ENCODE data around the gene CNTNAP2. TPM values are rescaled to one million over a fixed set of nuclear protein-coding genes. Genes with fewer than 3 reads are reported as not detected.
A peak's percentile ranks its signal among the peaks of the same experiment; 100 is the strongest.

The CNTNAP2 gene
- total and polyA plus RNA-seq, 9 of the 15 experiments (the other 6 are each of a cell fraction or from before 2014, with no cell fraction given): 0.04 to 0.62 (median 0.09) TPM; not detected in 4

- Histone ChIP-seq H3K9ac (ENCODE audit: insufficient read depth in 1 of 2, low read depth in 2 of 2, low read length in 2 of 2) (no peak overlapping the region), H3K4me3 (no peak overlapping the region), H3K4me1 (replicated peaks in 1 of 2; ENCODE audit: control insufficient read depth in 2 of 2, insufficient read depth in 2 of 2, low read length in 2 of 2) (no peaks in the 10 kb centered on the region), H3K79me2 (ENCODE audit: control insufficient read depth, insufficient read depth, low read length) (no peaks in the 10 kb centered on the region), H3K27ac (ENCODE audit: extremely low read depth, low read depth, low read length) (no peak overlapping the region), H4K20me1 (replicated peaks; ENCODE audit: control insufficient read depth, insufficient read depth, low read length) (no peaks in the 10 kb centered on the region), H3K9me1 (ENCODE audit: control insufficient read depth, insufficient read depth, low read length) (no peaks in the 10 kb centered on the region), H2AFZ (ENCODE audit: low read depth, low read length) (no peak overlapping the region), H3K27me3 (ENCODE audit: control insufficient read depth in 2 of 2, insufficient read depth in 2 of 2, low read length in 2 of 2) (peaks cover 2 to 8% of the 10 kb centered on the region in 2 experiments; a peak in 3 of 5 replicates), H3K4me2 (ENCODE audit: insufficient read depth, low read length) (no peak overlapping the region), H3K36me3 (ENCODE audit: control insufficient read depth, insufficient read depth, low read length) (no peaks in the 10 kb centered on the region), H3K9me3 (replicated peaks; ENCODE audit: control insufficient read depth, insufficient read depth, low read depth, low read length) (no peaks in the 10 kb centered on the region)
- TF ChIP-seq ZNF76 (CRISPR knock-in tag; IDR thresholded peaks at IDR 0.05; ENCODE audit: borderline replicate concordance) (no peak), ZC3H11A (IDR thresholded peaks at IDR 0.05; ENCODE audit: low read depth, low read length) (no peak), NFE2L1 (tag; IDR thresholded peaks at IDR 0.05; ENCODE audit: borderline replicate concordance, low read depth) (no peak), IFI16 (CRISPR knock-in tag; IDR thresholded peaks at IDR 0.05) (no peak), HMG20A (CRISPR knock-in tag; conservative IDR thresholded peaks at IDR 0.05) (no peak), HNRNPLL (IDR thresholded peaks at IDR 0.05; ENCODE audit: low read depth, low read length, poor library complexity, severe bottlenecking) (no peak), MYC (IDR thresholded peaks at IDR 0.05; ENCODE audit: low read depth, low read length) (no peak), MYC (CRISPR knock-in tag; IDR thresholded peaks at IDR 0.05; ENCODE audit: borderline replicate concordance, low read depth) (no peak), CBX8 (IDR thresholded peaks at IDR 0.05; ENCODE audit: borderline replicate concordance, extremely low read depth, low read depth, low read length, poor library complexity, severe bottlenecking) (no peak), CREBBP (IDR thresholded peaks at IDR 0.05; ENCODE audit: low read depth, low read length) (no peak), PHB2 (IDR thresholded peaks at IDR 0.05; ENCODE audit: low read depth) (no peak), ZNF655 (CRISPR knock-in tag; IDR thresholded peaks at IDR 0.05) (no peak)
- in situ Hi-C loops (cut with MboI): no loop called here
- 1% methylated on average over 3 of the region's 3 CpGs for WGBS (ENCODE audit: insufficient coverage, low coverage, missing lambda C conversion rate)
- intact Hi-C loops (cut with micrococcal nuclease): no loop called here
- FAIRE-seq (peak; percentile 65), DNase-seq (ENCODE audit: extremely low read depth in 1 of 4, low spot score in 3 of 4) (no peak), ATAC-seq (no peak)
- CTCF ChIA-PET (ENCODE audit: low intra/inter-chr PET ratio): no interaction called here
- BruUV-seq (replicated peaks): no TSS peak
- POLR2A ChIA-PET: no interaction called here
These were observed 2096.1 kb downstream of the CNTNAP2 start for GRCh38 chr7:148212731-148213130.
